Measurements from ENCODE around the gene DPF3. TPM values are rescaled to one million over a fixed set of nuclear protein-coding genes. Genes with fewer than 3 reads are reported as not detected.

DPF3 gene
- total and polyA plus RNA-seq, 9 of the 15 experiments (the other 6 are each of a cell fraction or from before 2014, with no cell fraction given) = 0.21 to 4.9 (median 1.2) TPM

DNA sequence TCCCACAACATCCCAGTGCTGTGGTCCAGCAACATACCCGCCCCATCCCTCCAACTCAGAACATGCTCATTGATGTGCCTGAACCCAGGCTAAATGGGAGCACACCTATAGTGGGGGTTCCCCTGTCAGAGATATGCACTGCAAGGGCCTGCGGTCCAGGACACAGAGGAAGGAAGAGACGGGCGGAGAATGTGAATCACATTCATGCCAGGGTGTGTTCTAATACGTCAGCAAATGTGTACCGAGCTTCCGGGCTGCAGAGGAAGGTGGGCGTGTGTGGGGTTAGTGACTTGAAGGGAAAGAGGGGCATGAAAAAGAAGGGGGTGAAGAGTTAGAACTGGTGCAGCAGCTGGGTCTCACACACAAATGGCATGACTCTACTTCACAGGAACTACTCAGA lies 83.7 kb downstream of the DPF3 start:
- no peak overlapping the region for H3K9ac ChIP-seq (ENCODE audit: insufficient read depth in 1 of 2, low read depth in 2 of 2, low read length in 2 of 2)
- H4K20me1 ChIP-seq (replicated peaks; ENCODE audit: control insufficient read depth, insufficient read depth, low read length) = 0 out of 2 replicates have a peak, but pooled peaks cover 6% of the 10 kb centered on the region
- WGBS (ENCODE audit: insufficient coverage, low coverage, missing lambda C conversion rate) = 26% methylated on average over 5 of the region's 8 CpGs
- ChIA-PET CTCF (ENCODE audit: low intra/inter-chr PET ratio) (no interaction called here), POLR2A (no interaction called here)
- no peaks in the 10 kb centered on the region for H3K36me3 ChIP-seq (ENCODE audit: control insufficient read depth, insufficient read depth, low read length)
- intact Hi-C loops (cut with micrococcal nuclease) = no loop called here
- no peaks in the 10 kb centered on the region for H3K9me1 ChIP-seq (ENCODE audit: control insufficient read depth, insufficient read depth, low read length)
- TF ChIP-seq ZNF347 (CRISPR knock-in tag; IDR thresholded peaks at IDR 0.05; ENCODE audit: low read depth) = no peak
- TF ChIP-seq ZNF436 (CRISPR knock-in tag; IDR thresholded peaks at IDR 0.05) = no peak
- TF ChIP-seq ZNF79 (CRISPR knock-in tag; IDR thresholded peaks at IDR 0.05; ENCODE audit: low read depth) = no peak
- TF ChIP-seq ZSCAN29 (IDR thresholded peaks at IDR 0.05) = no peak
- no peak for TF ChIP-seq MED1 (CRISPR knock-in tag; IDR thresholded peaks at IDR 0.05; ENCODE audit: borderline replicate concordance)
- TF ChIP-seq HNRNPL (IDR thresholded peaks at IDR 0.05; ENCODE audit: low read depth, low read length) = no peak
- TF ChIP-seq GATAD2A (IDR thresholded peaks at IDR 0.05) = no peak
- no peak for TF ChIP-seq FOXP1 (CRISPR knock-in tag; IDR thresholded peaks at IDR 0.05)
- TF ChIP-seq TCF7 (IDR thresholded peaks at IDR 0.05; ENCODE audit: borderline replicate concordance) = no peak
- TF ChIP-seq, protein P1, sequence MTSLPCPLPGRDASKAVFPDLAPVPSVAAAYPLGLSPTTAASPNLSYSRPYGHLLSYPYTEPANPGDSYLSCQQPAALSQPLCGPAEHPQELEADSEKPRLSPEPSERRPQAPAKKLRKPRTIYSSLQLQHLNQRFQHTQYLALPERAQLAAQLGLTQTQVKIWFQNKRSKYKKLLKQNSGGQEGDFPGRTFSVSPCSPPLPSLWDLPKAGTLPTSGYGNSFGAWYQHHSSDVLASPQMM (CRISPR knock-in tag; IDR thresholded peaks at IDR 0.05) = no peak
- TF ChIP-seq TAL1 (IDR thresholded peaks at IDR 0.05) = no peak
- TF ChIP-seq FUS (optimal IDR thresholded peaks at IDR 0.05; ENCODE audit: low read depth, low read length) = no peak
- TF ChIP-seq BRF1 (IDR thresholded peaks at IDR 0.05; ENCODE audit: borderline replicate concordance, extremely low read depth, insufficient read length) = no peak
- DNase-seq (ENCODE audit: extremely low read depth in 1 of 4, low spot score in 3 of 4) (no peak), FAIRE-seq (no peak), ATAC-seq (no peak)
- no peaks in the 10 kb centered on the region for H3K79me2 ChIP-seq (ENCODE audit: control insufficient read depth, insufficient read depth, low read length)
- peaks cover 0 to 15% of the 10 kb centered on the region in 2 experiments; a peak in 3 of 5 replicates for H3K27me3 ChIP-seq (ENCODE audit: control insufficient read depth in 2 of 2, insufficient read depth in 2 of 2, low read length in 2 of 2)
- H3K4me1 ChIP-seq (replicated peaks in 1 of 2; ENCODE audit: control insufficient read depth in 2 of 2, insufficient read depth in 2 of 2, low read length in 2 of 2) = peaks cover 0 to 5% of the 10 kb centered on the region in 2 experiments; a peak in 1 of 5 replicates
- H3K4me3 ChIP-seq = no peak overlapping the region
- no peaks in the 10 kb centered on the region for H3K9me3 ChIP-seq (replicated peaks; ENCODE audit: control insufficient read depth, insufficient read depth, low read depth, low read length)
- BruUV-seq (replicated peaks) = no TSS peak
- no peak overlapping the region for H3K4me2 ChIP-seq (ENCODE audit: insufficient read depth, low read length)
- no peak overlapping the region for H3K27ac ChIP-seq (ENCODE audit: extremely low read depth, low read depth, low read length)
- no peak overlapping the region for H2AFZ ChIP-seq (ENCODE audit: low read depth, low read length)
- in situ Hi-C loops (cut with MboI) = no loop called here

All from K562 (cell line).